ENCODE data around the gene VASP.

VASP gene

DNA sequence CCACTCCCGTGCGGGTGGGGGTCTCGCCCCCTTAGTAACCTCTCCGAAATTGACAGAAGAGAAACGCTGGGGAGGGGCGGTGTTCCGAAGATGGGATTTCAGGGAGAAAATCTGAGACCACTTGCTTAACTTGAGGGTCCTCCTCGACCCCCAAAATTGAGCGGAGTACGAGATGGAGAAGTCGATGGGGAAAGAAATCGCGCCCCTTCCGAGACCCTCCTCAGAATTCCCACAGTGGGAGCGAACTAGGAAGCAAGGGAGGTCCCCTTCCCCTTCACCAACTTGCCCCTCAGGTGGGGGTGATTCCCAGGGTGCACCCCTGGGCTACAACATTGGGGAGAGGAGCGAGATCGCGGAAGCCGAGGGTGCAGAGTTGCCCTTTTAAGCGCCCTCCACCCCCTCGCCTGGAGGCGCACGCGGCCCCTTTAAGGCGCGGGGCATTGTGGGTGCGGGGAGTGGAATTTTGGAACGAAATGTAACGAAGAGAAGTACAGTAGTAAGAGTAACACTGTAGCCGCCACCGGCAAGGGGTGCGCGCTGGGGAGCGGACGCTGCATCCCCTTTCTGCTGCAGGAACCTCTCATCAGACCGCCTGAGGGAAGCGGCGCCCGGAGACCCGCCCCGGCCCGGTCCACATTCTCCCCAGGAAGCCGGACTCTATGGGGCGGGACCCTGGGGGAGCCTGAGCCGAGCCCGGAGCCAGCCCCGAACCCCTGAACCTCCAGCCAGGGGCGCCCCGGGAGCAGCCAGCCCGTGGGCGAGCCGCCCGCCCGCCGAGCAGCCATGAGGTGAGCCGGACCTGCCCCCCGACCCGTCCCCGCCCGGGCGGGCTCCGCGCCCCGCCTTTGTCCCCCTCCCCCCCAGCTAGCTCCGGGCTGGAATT, at the start of gene VASP:
TSS of gene VASP (plus strand) at position 491 of the 883 bp plus-strand sequence. CDS start at position 784, 293 bp downstream.
- no peaks in the 10 kb centered on the region for H3K9me3 Mint-ChIP-seq
- peaks cover 54% of the 10 kb centered on the region for H3K4me1 Mint-ChIP-seq (ENCODE audit: low read depth)
- H3K27me3 Mint-ChIP-seq: no peaks in the 10 kb centered on the region
- H3K27ac Mint-ChIP-seq: peak within 1 kb of the TSS; percentile 94
- H3K4me3 Mint-ChIP-seq: peak within 1 kb of the TSS; percentile 97
- H3K36me3 Mint-ChIP-seq (ENCODE audit: low read depth): peaks cover 15% of the 10 kb centered on the region

- H3K4me1 Mint-ChIP-seq (ENCODE audit: low read depth): peaks cover 23% of the 10 kb centered on the region
- H3K4me3 Mint-ChIP-seq: no peak overlapping the region
- no peaks in the 10 kb centered on the region for H3K36me3 Mint-ChIP-seq (ENCODE audit: low read depth)
- no peaks in the 10 kb centered on the region for H3K27me3 Mint-ChIP-seq
- no peaks in the 10 kb centered on the region for H3K9me3 Mint-ChIP-seq
- H3K27ac Mint-ChIP-seq: no peak overlapping the region
Measured at GRCh38 chr19:45457776-45458175, 49.5 kb upstream of the VASP start.

DNA sequence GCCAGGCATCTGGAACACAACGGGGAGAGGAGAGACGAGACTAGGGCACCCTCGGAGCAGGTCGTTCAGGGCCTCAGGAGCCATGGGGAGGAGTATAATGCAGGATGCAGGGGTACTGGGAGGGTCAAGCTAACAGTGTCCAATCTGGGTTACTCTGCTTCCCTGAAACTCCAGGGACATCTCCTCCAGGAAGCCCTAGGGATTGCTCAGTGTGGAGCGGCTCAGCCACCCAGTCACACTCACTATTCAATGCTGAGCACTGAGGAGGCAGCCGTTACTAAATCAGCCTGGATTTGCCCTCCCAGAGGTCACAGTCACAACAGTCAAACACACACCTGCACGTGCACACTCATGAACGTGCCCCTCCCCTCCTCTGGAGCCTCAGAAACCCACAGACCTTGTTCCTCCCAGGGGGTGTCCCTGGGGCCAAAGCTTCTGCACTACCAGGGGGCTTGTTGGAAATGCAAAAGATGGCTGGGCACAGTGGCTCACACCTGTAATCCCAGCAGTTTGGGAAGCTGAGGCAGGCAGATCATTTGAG, 46.4 kb upstream of the VASP start:
- no peak overlapping the region for H3K27ac Mint-ChIP-seq
- H3K4me1 Mint-ChIP-seq (ENCODE audit: low read depth): peaks cover 7% of the 10 kb centered on the region
- no peaks in the 10 kb centered on the region for H3K36me3 Mint-ChIP-seq (ENCODE audit: low read depth)
- no peak overlapping the region for H3K4me3 Mint-ChIP-seq
- peaks cover 5% of the 10 kb centered on the region for H3K27me3 Mint-ChIP-seq
- no peaks in the 10 kb centered on the region for H3K9me3 Mint-ChIP-seq

DNA sequence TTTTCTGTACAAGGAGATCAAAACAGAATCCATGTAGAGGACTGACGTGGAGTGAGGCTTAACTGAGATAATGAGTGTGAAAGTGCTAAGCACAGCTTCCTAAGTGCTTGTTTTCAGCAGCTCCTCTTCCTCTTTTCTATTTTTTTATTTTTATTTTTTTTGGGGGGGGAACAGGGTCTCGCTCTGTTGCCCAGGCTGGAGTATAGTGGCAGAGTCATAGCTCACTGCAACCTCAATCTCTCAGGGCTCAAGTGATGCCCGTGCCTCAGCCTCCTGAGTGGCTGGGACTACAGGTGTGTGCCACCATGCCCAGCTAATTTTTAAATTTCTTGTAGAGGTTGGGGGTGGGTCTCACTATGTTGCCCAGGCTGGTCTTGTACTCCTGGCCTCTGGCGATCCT, 45.1 kb upstream of the VASP start:
- Mint-ChIP-seq H3K4me1 (ENCODE audit: low read depth) (peaks cover 3% of the 10 kb centered on the region), H3K4me3 (no peak overlapping the region), H3K9me3 (no peaks in the 10 kb centered on the region), H3K27me3 (peaks cover 9% of the 10 kb centered on the region), H3K27ac (no peak overlapping the region), H3K36me3 (ENCODE audit: low read depth) (no peaks in the 10 kb centered on the region)

- Mint-ChIP-seq H3K4me3 (no peak overlapping the region), H3K9me3 (no peaks in the 10 kb centered on the region), H3K27ac (no peak overlapping the region), H3K4me1 (ENCODE audit: low read depth) (peaks cover 9% of the 10 kb centered on the region), H3K27me3 (peaks cover 9% of the 10 kb centered on the region), H3K36me3 (ENCODE audit: low read depth) (no peaks in the 10 kb centered on the region)
Measured at GRCh38 chr19:45463241-45463640, 44.0 kb upstream of the VASP start.

- H3K27me3 Mint-ChIP-seq: peaks cover 9% of the 10 kb centered on the region
- no peak overlapping the region for H3K4me3 Mint-ChIP-seq
- no peaks in the 10 kb centered on the region for H3K9me3 Mint-ChIP-seq
- H3K27ac Mint-ChIP-seq: no peak overlapping the region
- no peaks in the 10 kb centered on the region for H3K36me3 Mint-ChIP-seq (ENCODE audit: low read depth)
- H3K4me1 Mint-ChIP-seq (ENCODE audit: low read depth): peaks cover 14% of the 10 kb centered on the region
Measured at GRCh38 chr19:45464274-45464673, 43.0 kb upstream of the VASP start.

- Mint-ChIP-seq H3K9me3 (no peaks in the 10 kb centered on the region), H3K4me1 (ENCODE audit: low read depth) (peaks cover 21% of the 10 kb centered on the region), H3K27me3 (peaks cover 9% of the 10 kb centered on the region), H3K27ac (no peak overlapping the region), H3K36me3 (ENCODE audit: low read depth) (no peaks in the 10 kb centered on the region), H3K4me3 (no peak overlapping the region)
Measured at GRCh38 chr19:45464852-45465441, 42.3 kb upstream of the VASP start.

DNA sequence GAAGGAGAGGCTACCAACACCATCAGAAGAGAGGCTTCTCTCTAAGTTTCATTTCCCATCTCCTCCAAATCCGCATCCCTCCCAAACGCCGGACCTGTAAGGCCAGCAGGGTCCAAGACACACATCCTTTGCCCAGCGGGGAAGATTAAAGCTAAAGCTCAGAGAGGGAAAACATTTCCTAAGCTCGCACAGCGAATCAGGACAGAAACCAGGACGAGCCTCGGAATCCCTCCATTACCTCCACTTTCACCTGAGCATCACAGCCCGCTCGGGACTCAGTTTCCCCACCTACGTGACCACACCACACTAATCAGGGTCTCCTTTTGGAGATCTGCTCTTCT, 40.2 kb upstream of the VASP start:
- Mint-ChIP-seq H3K4me1 (ENCODE audit: low read depth) (peaks cover 39% of the 10 kb centered on the region), H3K27ac (peak overlapping the region; percentile 3), H3K36me3 (ENCODE audit: low read depth) (peaks cover 7% of the 10 kb centered on the region), H3K9me3 (no peaks in the 10 kb centered on the region), H3K4me3 (peak overlapping the region; percentile 88), H3K27me3 (peaks cover 9% of the 10 kb centered on the region)

DNA sequence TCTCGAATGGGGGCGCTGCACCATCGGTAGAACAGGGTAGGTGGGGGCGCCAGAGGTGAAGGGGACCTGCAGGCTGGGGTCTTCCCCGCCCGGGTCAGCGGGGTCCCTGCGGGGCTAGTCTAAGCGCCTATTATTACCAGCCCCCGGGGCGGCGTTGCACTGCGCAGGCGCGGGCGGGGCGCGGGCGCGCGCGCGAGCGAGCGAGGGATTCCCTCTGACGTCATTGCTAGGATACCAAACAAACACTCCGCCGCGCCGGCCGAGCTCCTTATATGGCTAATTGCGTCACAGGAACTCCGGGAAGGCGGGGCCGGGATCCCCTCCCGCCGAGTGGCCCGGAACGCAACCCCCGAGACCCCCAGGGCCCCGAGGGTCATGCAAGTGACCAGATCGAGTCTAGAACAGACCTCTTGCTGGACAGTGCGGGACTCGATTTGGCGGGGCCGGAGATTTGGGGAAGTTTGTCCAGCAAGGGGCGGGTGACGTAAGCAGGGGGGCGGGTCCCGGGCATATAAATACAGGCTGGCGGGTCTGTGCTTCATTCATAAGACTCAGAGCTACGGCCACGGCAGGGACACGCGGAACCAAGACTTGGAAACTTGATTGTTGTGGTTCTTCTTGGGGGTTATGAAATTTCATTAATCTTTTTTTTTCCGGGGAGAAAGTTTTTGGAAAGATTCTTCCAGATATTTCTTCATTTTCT, 39.7 kb upstream of the VASP start, which contains the start of gene FOSB:
TSS of gene FOSB (plus strand) at position 541 of the 703 bp plus-strand sequence. CDS start 591 bp downstream, outside the sequence.
- H3K9me3 Mint-ChIP-seq: no peaks in the 10 kb centered on the region
- H3K27me3 Mint-ChIP-seq: peaks cover 12% of the 10 kb centered on the region
- peaks cover 45% of the 10 kb centered on the region for H3K4me1 Mint-ChIP-seq (ENCODE audit: low read depth)
- H3K27ac Mint-ChIP-seq: peak within 1 kb of the TSS; percentile 88
- H3K4me3 Mint-ChIP-seq: peak within 1 kb of the TSS; percentile 88
- H3K36me3 Mint-ChIP-seq (ENCODE audit: low read depth): peaks cover 11% of the 10 kb centered on the region

- H3K27ac Mint-ChIP-seq: peak overlapping the region; percentile 88
- peaks cover 48% of the 10 kb centered on the region for H3K4me1 Mint-ChIP-seq (ENCODE audit: low read depth)
- H3K4me3 Mint-ChIP-seq: peak overlapping the region; percentile 88
- H3K27me3 Mint-ChIP-seq: peaks cover 16% of the 10 kb centered on the region
- no peaks in the 10 kb centered on the region for H3K9me3 Mint-ChIP-seq
- peaks cover 15% of the 10 kb centered on the region for H3K36me3 Mint-ChIP-seq (ENCODE audit: low read depth)
Measured at GRCh38 chr19:45468159-45468651, 39.1 kb upstream of the VASP start.

DNA sequence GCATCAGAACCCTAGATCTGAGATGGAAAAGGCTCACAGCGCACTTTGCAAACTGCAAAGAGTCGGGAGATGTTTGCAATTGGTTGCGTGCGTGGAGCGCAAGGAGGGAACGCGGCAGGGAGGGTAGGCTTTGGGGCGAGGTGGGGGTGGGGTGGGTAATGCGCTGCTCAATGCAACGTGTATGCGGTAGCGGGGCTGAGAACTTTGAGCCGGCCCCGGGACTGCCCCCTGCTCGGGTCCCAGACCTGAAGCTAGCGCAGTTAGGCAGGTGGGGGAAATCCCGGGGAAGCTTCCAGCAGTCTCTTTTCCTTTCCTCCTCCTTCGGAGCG, 38.5 kb upstream of the VASP start:
- Mint-ChIP-seq H3K4me3 (peak overlapping the region; percentile 88), H3K27ac (peak overlapping the region; percentile 88), H3K9me3 (no peaks in the 10 kb centered on the region), H3K36me3 (ENCODE audit: low read depth) (peaks cover 15% of the 10 kb centered on the region), H3K27me3 (peaks cover 16% of the 10 kb centered on the region), H3K4me1 (ENCODE audit: low read depth) (peaks cover 48% of the 10 kb centered on the region)

DNA sequence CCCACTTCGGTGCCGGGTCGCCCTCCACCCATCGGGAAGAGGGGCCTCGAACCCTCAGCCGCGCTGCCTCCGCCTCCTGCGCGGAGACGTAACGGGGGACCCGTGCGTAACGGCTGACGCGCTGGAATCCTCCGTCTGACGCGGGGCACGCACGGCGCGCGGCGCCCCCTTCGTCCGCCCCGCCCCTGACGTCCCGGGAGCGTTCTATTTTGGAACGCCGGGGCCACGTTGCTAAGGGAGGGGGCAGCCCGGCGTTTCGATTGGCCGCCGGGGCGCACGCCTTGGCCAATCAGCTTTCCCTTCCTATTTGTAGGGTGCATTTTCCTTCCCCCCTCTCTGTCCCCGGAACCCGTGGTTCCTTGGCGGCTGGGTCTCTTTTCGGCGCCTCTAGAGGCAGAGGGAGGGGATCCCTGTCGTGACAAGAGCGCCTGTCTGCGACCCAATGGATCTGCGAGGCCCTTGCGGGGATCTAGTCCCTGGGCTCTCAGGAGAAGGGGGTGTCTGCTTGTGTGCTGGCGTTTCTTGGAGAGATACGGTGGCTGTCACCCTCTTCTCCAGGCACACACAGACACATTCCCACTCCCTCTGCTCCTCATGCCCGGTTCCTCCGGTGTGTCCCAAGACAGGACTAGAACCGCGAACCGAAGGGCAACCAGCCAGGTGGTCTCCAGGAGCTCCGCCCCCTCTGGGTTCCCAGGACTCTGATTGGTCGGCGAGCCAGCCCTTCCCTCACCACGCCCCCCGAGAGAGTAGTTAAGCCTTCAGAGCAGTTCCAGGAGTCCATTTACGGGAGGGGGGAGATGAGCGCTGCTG, 37.9 kb upstream of the VASP start:
- H3K27me3 Mint-ChIP-seq: peaks cover 16% of the 10 kb centered on the region
- peaks cover 48% of the 10 kb centered on the region for H3K4me1 Mint-ChIP-seq (ENCODE audit: low read depth)
- peak overlapping the region; percentile 88 for H3K27ac Mint-ChIP-seq
- H3K36me3 Mint-ChIP-seq (ENCODE audit: low read depth): peaks cover 15% of the 10 kb centered on the region
- peak overlapping the region; percentile 88 for H3K4me3 Mint-ChIP-seq
- no peaks in the 10 kb centered on the region for H3K9me3 Mint-ChIP-seq

- H3K36me3 Mint-ChIP-seq (ENCODE audit: low read depth): peaks cover 15% of the 10 kb centered on the region
- peaks cover 50% of the 10 kb centered on the region for H3K4me1 Mint-ChIP-seq (ENCODE audit: low read depth)
- H3K9me3 Mint-ChIP-seq: no peaks in the 10 kb centered on the region
- peak overlapping the region; percentile 88 for H3K27ac Mint-ChIP-seq
- peak overlapping the region; percentile 88 for H3K4me3 Mint-ChIP-seq
- peaks cover 13% of the 10 kb centered on the region for H3K27me3 Mint-ChIP-seq
Measured at GRCh38 chr19:45469945-45470761, 37.1 kb upstream of the VASP start.
